GM18870 (cell line): ENCODE measurements around the gene ABLIM1.

Experiments used
- ATAC-seq: cut with Tn5 transposase; IDR thresholded peaks from one replicate; pipeline ENCODE4 v1.9.1; 2021; ENCODE audit warnings: moderate library complexity; ENCODE audit not compliant: unreplicated experiment

The ABLIM1 gene

DNA sequence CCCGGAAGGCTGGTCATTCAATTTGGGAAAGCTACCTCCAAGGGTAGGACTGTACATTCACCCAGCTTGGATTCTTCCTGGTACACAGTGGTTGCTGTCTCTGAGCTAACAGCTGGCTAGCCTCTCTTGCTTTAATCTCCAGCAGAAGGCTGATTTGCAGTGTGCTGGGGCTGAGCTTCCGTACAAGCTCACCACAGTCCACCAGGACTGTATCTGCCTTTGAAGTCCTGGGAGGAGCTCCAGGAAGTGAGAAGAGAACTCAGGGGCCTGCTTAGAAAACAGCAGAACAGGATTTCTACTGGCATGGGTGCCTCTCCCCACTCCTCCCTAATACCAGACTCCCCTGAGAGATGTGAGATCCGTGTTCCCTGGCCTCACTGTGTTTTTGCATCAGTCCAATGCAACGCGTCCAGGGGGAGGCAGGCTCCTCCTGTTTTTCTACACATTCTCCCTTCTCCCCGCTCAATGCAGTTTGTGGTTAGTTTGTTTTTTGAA is 260.4 kb downstream of the ABLIM1 start:
- no peak for ATAC-seq

GRCh38 chr10:114396464-114396863 is 261.6 kb downstream of the ABLIM1 start:
- ATAC-seq, result no peak

DNA sequence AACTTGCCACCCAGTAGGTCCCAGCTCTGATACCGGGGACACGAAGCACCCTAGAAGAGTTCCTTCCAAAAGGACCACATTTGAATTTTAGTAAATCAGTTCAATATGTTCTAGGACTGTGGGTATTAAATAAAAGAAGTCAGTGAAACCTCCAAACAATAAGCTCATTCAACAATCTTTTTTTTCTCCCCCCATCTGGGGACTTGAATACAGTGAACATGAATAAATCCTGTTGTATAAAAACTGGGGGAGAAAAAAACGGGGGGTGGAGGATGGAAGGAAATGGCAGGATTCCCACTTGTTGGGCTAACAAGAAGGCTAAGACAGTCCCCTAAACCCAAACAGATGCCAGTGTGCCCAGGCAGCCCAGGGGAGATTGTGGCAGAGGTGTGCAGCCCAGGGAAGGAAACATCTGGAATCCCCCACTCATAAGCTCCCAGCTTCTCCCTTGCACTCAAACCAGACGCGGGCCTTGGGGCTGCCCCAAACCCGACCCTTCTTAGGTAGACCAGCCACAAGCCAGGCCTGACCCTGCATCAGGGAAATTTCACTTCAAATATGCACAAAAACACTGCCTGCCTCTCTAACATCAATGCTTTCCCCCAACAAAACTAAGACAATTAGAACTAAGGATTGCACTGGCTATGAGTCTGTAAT is 262.6 kb downstream of the ABLIM1 start:
- no peak for ATAC-seq

DNA sequence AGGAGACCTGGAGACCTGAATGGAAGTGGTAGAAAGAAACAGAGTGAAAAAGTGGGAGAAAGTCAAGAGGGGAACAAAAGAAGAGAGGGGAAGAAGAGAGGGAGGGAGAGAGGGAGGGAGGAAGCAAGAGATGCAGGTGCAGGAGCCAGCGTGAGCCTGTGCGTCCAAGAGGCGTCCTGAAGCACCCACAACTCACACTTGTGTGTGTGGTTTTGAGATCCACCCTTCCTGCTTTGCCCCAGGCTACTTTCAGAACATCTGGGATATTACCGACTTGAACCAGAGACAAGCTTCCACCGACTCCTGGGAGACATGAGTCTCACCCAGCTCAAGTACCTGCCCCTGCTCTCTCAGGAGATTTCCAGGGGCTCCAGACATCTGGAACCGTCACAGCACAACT is 263.5 kb downstream of the ABLIM1 start:
- ATAC-seq, result no peak

- no peak for ATAC-seq
Observed at GRCh38 chr10:114393886-114394285, 264.2 kb downstream of the ABLIM1 start.

GRCh38 chr10:114393482-114393881 is 264.6 kb downstream of the ABLIM1 start:
- no peak for ATAC-seq

- ATAC-seq, result no peak
Observed at GRCh38 chr10:114392112-114392835, 265.8 kb downstream of the ABLIM1 start.

DNA sequence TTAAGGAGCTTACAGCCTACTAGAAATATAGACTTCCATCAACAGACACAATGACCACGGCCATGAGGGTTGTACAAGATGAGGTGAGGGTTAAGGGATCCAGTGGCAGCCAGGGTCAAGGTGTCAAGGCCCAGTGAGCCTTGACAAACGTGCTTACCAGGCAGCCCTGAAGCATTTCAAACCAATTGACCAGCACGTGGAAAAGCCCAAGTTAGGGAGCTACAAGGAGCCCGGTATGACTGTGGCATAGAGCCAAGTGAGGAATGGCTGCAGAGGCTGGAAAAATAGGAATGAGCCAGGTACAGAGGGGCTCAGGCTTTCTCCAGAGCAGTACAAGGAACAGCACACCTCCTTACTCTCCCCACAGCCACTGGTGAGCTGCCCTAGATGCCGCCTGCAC is 266.5 kb downstream of the ABLIM1 start:
- ATAC-seq, result no peak

- no peak for ATAC-seq
Observed at GRCh38 chr10:114389426-114389825, 268.6 kb downstream of the ABLIM1 start.

- peak; percentile 77 for ATAC-seq
Observed at GRCh38 chr10:114388275-114388674, 269.8 kb downstream of the ABLIM1 start.

GRCh38 chr10:114387784-114388183 is 270.3 kb downstream of the ABLIM1 start:
- no peak for ATAC-seq

GRCh38 chr10:114386452-114386851 is 271.6 kb downstream of the ABLIM1 start:
- no peak for ATAC-seq

DNA sequence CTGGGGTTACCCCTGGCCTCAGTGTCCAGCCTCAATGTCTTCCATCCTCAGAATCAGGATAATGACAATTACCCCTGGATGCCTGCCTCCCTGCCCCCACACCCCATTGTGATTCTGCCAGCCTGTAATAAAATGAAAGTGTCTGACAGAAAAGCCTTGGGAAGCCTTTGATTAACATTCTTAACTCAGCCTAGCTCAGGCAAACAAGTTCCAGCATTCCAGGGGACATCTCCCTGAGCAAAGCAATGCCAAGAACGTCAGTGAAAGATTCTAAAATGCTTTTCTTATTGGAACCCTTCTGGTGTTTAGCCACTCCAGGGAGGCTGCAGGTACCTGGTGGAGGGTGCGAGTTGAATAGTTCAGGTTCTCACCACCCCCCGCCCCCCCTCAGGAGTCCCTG is 272.5 kb downstream of the ABLIM1 start:
- ATAC-seq, result no peak

GRCh38 chr10:114384601-114385000 is 273.5 kb downstream of the ABLIM1 start:
- no peak for ATAC-seq

DNA sequence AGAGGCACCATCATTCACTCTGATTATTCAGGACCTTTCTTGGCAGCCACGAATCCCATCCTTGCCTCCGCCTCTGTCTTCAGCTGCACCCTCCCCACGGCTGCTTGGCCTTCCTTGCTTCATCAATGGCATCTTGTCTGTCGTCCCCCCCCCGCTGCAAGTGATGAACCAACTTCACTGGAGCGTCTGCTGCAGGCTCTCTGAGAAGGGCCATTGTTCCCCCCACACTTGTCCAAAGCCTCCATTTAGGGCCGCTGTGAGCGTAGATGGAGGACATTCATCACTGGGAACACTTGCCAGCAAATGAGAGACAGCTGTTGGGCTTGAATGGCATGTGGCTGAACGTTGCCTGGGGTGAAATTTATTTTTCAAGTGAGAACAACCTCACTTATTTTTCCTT is 273.9 kb downstream of the ABLIM1 start:
- ATAC-seq, result no peak
